Measurements from ENCODE around the gene CAV3. TPM values are rescaled to one million over a fixed set of nuclear protein-coding genes. Genes with fewer than 3 reads are reported as not detected.

Gene CAV3
- total and polyA plus RNA-seq, 2 experiments from 2014 or later, result not detected

DNA sequence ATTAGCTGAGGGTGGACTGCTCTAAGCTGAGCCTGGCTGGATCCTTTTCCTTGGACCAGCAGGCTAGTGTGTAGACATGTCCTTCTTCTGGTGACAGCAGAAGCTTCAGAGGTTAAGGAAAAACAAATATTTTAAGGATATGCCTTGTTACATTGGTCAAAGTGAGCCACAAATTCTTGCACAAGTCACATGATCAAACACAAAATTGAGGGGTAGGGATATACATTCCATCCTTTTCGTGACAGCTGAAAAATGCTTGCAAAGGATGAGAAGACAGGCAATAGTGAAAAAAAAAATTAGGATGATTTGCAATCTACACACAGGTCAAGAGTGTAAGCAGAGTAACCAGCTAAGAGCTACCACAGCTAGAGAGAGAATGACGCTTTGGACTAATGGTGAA, 56.9 kb downstream of the CAV3 start:
- H3K79me2 ChIP-seq (replicated peaks; ENCODE audit: insufficient read depth), result no peaks in the 10 kb centered on the region
- no peaks in the 10 kb centered on the region for H3K36me3 Mint-ChIP-seq (ENCODE audit: low read depth)
- no peak overlapping the region for H3K4me3 ChIP-seq
- H3K4me1 ChIP-seq (ENCODE audit: insufficient read depth), result no peaks in the 10 kb centered on the region
- H3K27me3 ChIP-seq (ENCODE audit: insufficient read depth), result no peaks in the 10 kb centered on the region
- no peaks in the 10 kb centered on the region; the same call in 1 of the 3 replicates for H3K9me3 Mint-ChIP-seq
- peaks cover 6% of the 10 kb centered on the region for H3K27me3 Mint-ChIP-seq (ENCODE audit: insufficient read depth, low read depth, poor library complexity)
- no peaks in the 10 kb centered on the region for H3K9me2 ChIP-seq (ENCODE audit: insufficient read depth)
- H3K4me2 ChIP-seq, result no peak overlapping the region
- H2AFZ ChIP-seq, result no peak overlapping the region
- H4K20me1 ChIP-seq (replicated peaks; ENCODE audit: insufficient read depth), result no peaks in the 10 kb centered on the region; the same call in none of the 2 replicates
- no peaks in the 10 kb centered on the region for H3K36me3 ChIP-seq (ENCODE audit: insufficient read depth)
- no peak for ATAC-seq
- no peak overlapping the region for H3K4me3 Mint-ChIP-seq
- H3K4me1 Mint-ChIP-seq, result no peaks in the 10 kb centered on the region
- no peak for DNase-seq (ENCODE audit: low spot score)
- TF ChIP-seq EZH2 (IDR thresholded peaks at IDR 0.05; ENCODE audit: low read depth, unreplicated experiment) (no peak), CREB1 (CRISPR knock-in tag; IDR thresholded peaks at IDR 0.05; ENCODE audit: low read depth) (no peak), ZNF114 (CRISPR knock-in tag; IDR thresholded peaks at IDR 0.05) (no peak), ZNF331 (CRISPR knock-in tag; IDR thresholded peaks at IDR 0.05; ENCODE audit: low read depth) (no peak), STAT1 (IDR thresholded peaks at IDR 0.05; ENCODE audit: unreplicated experiment) (no peak), POLR2AphosphoS5 (IDR thresholded peaks at IDR 0.05; ENCODE audit: low read depth) (no peak), JUNB (IDR thresholded peaks at IDR 0.05; ENCODE audit: unreplicated experiment) (no peak), EZH2phosphoT487 (IDR thresholded peaks at IDR 0.05; ENCODE audit: unreplicated experiment) (no peak), NANOG (IDR thresholded peaks at IDR 0.05; ENCODE audit: borderline replicate concordance) (no peak)
- TF ChIP-seq, protein P1, sequence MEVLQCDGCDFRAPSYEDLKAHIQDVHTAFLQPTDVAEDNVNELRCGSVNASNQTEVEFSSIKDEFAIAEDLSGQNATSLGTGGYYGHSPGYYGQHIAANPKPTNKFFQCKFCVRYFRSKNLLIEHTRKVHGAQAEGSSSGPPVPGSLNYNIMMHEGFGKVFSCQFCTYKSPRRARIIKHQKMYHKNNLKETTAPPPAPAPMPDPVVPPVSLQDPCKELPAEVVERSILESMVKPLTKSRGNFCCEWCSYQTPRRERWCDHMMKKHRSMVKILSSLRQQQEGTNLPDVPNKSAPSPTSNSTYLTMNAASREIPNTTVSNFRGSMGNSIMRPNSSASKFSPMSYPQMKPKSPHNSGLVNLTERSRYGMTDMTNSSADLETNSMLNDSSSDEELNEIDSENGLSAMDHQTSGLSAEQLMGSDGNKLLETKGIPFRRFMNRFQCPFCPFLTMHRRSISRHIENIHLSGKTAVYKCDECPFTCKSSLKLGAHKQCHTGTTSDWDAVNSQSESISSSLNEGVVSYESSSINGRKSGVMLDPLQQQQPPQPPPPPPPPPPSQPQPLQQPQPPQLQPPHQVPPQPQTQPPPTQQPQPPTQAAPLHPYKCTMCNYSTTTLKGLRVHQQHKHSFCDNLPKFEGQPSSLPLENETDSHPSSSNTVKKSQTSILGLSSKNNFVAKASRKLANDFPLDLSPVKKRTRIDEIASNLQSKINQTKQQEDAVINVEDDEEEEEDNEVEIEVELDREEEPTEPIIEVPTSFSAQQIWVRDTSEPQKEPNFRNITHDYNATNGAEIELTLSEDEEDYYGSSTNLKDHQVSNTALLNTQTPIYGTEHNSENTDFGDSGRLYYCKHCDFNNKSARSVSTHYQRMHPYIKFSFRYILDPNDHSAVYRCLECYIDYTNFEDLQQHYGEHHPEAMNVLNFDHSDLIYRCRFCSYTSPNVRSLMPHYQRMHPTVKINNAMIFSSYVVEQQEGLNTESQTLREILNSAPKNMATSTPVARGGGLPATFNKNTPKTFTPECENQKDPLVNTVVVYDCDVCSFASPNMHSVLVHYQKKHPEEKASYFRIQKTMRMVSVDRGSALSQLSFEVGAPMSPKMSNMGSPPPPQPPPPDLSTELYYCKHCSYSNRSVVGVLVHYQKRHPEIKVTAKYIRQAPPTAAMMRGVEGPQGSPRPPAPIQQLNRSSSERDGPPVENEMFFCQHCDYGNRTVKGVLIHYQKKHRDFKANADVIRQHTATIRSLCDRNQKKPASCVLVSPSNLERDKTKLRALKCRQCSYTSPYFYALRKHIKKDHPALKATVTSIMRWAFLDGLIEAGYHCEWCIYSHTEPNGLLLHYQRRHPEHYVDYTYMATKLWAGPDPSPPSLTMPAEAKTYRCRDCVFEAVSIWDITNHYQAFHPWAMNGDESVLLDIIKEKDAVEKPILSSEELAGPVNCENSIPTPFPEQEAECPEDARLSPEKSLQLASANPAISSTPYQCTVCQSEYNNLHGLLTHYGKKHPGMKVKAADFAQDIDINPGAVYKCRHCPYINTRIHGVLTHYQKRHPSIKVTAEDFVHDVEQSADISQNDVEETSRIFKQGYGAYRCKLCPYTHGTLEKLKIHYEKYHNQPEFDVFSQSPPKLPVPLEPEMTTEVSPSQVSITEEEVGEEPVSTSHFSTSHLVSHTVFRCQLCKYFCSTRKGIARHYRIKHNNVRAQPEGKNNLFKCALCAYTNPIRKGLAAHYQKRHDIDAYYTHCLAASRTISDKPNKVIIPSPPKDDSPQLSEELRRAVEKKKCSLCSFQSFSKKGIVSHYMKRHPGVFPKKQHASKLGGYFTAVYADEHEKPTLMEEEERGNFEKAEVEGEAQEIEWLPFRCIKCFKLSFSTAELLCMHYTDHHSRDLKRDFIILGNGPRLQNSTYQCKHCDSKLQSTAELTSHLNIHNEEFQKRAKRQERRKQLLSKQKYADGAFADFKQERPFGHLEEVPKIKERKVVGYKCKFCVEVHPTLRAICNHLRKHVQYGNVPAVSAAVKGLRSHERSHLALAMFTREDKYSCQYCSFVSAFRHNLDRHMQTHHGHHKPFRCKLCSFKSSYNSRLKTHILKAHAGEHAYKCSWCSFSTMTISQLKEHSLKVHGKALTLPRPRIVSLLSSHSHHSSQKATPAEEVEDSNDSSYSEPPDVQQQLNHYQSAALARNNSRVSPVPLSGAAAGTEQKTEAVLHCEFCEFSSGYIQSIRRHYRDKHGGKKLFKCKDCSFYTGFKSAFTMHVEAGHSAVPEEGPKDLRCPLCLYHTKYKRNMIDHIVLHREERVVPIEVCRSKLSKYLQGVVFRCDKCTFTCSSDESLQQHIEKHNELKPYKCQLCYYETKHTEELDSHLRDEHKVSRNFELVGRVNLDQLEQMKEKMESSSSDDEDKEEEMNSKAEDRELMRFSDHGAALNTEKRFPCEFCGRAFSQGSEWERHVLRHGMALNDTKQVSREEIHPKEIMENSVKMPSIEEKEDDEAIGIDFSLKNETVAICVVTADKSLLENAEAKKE (CRISPR knock-in tag; IDR thresholded peaks at IDR 0.05), result no peak
- TF ChIP-seq, protein P2, sequence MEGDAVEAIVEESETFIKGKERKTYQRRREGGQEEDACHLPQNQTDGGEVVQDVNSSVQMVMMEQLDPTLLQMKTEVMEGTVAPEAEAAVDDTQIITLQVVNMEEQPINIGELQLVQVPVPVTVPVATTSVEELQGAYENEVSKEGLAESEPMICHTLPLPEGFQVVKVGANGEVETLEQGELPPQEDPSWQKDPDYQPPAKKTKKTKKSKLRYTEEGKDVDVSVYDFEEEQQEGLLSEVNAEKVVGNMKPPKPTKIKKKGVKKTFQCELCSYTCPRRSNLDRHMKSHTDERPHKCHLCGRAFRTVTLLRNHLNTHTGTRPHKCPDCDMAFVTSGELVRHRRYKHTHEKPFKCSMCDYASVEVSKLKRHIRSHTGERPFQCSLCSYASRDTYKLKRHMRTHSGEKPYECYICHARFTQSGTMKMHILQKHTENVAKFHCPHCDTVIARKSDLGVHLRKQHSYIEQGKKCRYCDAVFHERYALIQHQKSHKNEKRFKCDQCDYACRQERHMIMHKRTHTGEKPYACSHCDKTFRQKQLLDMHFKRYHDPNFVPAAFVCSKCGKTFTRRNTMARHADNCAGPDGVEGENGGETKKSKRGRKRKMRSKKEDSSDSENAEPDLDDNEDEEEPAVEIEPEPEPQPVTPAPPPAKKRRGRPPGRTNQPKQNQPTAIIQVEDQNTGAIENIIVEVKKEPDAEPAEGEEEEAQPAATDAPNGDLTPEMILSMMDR (conservative IDR thresholded peaks at IDR 0.05; ENCODE audit: low read depth in 2 of 2), result no peak
- TF ChIP-seq, protein P3, sequence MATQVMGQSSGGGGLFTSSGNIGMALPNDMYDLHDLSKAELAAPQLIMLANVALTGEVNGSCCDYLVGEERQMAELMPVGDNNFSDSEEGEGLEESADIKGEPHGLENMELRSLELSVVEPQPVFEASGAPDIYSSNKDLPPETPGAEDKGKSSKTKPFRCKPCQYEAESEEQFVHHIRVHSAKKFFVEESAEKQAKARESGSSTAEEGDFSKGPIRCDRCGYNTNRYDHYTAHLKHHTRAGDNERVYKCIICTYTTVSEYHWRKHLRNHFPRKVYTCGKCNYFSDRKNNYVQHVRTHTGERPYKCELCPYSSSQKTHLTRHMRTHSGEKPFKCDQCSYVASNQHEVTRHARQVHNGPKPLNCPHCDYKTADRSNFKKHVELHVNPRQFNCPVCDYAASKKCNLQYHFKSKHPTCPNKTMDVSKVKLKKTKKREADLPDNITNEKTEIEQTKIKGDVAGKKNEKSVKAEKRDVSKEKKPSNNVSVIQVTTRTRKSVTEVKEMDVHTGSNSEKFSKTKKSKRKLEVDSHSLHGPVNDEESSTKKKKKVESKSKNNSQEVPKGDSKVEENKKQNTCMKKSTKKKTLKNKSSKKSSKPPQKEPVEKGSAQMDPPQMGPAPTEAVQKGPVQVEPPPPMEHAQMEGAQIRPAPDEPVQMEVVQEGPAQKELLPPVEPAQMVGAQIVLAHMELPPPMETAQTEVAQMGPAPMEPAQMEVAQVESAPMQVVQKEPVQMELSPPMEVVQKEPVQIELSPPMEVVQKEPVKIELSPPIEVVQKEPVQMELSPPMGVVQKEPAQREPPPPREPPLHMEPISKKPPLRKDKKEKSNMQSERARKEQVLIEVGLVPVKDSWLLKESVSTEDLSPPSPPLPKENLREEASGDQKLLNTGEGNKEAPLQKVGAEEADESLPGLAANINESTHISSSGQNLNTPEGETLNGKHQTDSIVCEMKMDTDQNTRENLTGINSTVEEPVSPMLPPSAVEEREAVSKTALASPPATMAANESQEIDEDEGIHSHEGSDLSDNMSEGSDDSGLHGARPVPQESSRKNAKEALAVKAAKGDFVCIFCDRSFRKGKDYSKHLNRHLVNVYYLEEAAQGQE (IDR thresholded peaks at IDR 0.05; ENCODE audit: unreplicated experiment), result no peak
- TF ChIP-seq, protein P4, sequence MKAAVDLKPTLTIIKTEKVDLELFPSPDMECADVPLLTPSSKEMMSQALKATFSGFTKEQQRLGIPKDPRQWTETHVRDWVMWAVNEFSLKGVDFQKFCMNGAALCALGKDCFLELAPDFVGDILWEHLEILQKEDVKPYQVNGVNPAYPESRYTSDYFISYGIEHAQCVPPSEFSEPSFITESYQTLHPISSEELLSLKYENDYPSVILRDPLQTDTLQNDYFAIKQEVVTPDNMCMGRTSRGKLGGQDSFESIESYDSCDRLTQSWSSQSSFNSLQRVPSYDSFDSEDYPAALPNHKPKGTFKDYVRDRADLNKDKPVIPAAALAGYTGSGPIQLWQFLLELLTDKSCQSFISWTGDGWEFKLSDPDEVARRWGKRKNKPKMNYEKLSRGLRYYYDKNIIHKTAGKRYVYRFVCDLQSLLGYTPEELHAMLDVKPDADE (IDR thresholded peaks at IDR 0.05), result no peak
- no peak overlapping the region for H3K27ac Mint-ChIP-seq
- H3F3A ChIP-seq (replicated peaks; ENCODE audit: low read depth), result no peaks in the 10 kb centered on the region
- H3K27ac ChIP-seq (ENCODE audit: low read depth), result no peak overlapping the region

Data from GM23338 (cell line).